HFFc6 (cell line): ENCODE results near the gene LTBP2. TPM values are rescaled to one million over a fixed set of nuclear protein-coding genes. Genes with fewer than 3 reads are reported as not detected.

ENCODE experiments used
- DNase-seq: peaks from one replicate; pipeline ENCODE4 v3.0.0-alpha.2; 2018
- H3K27ac Mint-ChIP-seq: 2 replicates; pipeline ENCODE4 v1.8.0; 2020; ENCODE audit warnings: mild to moderate bottlenecking, mixed read lengths
- H3K27me3 Mint-ChIP-seq: 2 replicates; pipeline ENCODE4 v1.8.0; 2021; ENCODE audit warnings: mild to moderate bottlenecking, moderate library complexity, mixed read lengths; ENCODE audit not compliant: insufficient read depth
- H3K36me3 Mint-ChIP-seq: 2 replicates; pipeline ENCODE4 v1.8.0; 2021; ENCODE audit warnings: low read depth, mixed read lengths
- H3K4me1 Mint-ChIP-seq: 2 replicates; pipeline ENCODE4 v1.8.0; 2020; ENCODE audit warnings: low read depth, mixed read lengths
- H3K4me3 Mint-ChIP-seq: 2 replicates; pipeline ENCODE4 v1.8.0; 2020; ENCODE audit warnings: mild to moderate bottlenecking, moderate library complexity, mixed read lengths
- H3K9me3 Mint-ChIP-seq: 2 replicates; pipeline ENCODE4 v1.8.0; 2020; ENCODE audit warnings: mild to moderate bottlenecking, mixed read lengths
- CTCF ChIP-seq: fragments of 200-600 bp; sonication (generic); IDR thresholded peaks from 2 replicates; pipeline ENCODE4 v1.5.0; 2021; ENCODE audit warnings: antibody characterized with exemption, mild to moderate bottlenecking
- total RNA-seq, 6 experiments: library from RNA; stranded (reverse); fragmentation: NEBNext Ultra II Directional; extraction: Animal tissue kit (Norgen Biotek cat#: 25700); gene quantifications; 2 replicates in 1 of 6; 3 replicates in 5 of 6; pipeline ENCODE4 v1.2.3, GENCODE V29; 2021

LTBP2 gene
- total RNA-seq, 6 experiments from 2014 or later, result 109 to 165 (median 120) TPM

DNA sequence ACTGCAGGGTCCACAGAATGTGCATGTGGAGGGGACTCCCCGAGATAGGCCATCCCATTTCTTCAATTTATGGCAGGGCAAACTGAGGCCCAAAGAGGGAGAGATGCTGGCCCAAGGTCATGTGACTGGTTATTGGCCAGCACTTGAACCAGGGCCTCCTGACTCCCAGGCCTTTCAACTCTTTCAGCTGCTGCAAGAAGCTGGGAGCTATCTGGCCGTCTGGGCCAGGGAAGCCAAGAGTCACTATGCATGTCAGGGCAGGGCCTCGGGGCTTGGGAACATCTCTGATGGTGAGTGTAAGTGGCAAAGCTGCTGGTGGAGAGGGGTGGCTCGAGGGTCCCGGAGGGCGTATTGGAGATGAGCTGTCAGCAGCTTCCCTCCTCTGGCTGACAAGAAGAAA lies 9.5 kb upstream of the LTBP2 start:
- no peak overlapping the region for H3K4me3 Mint-ChIP-seq
- no peaks in the 10 kb centered on the region for H3K9me3 Mint-ChIP-seq
- peaks cover 63% of the 10 kb centered on the region for H3K4me1 Mint-ChIP-seq
- H3K27ac Mint-ChIP-seq, result peak overlapping the region; percentile 97
- no peak for DNase-seq
- H3K36me3 Mint-ChIP-seq, result no peaks in the 10 kb centered on the region
- no peaks in the 10 kb centered on the region; the same call in 1 of the 2 replicates for H3K27me3 Mint-ChIP-seq
- TF ChIP-seq CTCF, result no peak

- no peaks in the 10 kb centered on the region; the same call in 1 of the 2 replicates for H3K27me3 Mint-ChIP-seq
- no peaks in the 10 kb centered on the region for H3K36me3 Mint-ChIP-seq
- H3K4me3 Mint-ChIP-seq, result peak overlapping the region; percentile 77; the same call in 1 of the 2 replicates
- H3K9me3 Mint-ChIP-seq, result no peaks in the 10 kb centered on the region
- TF ChIP-seq CTCF, result no peak
- peaks cover 69% of the 10 kb centered on the region for H3K4me1 Mint-ChIP-seq
- H3K27ac Mint-ChIP-seq, result peak overlapping the region; percentile 97
- no peak for DNase-seq
Measured at GRCh38 chr14:74620923-74621322, 8.9 kb upstream of the LTBP2 start.

DNA sequence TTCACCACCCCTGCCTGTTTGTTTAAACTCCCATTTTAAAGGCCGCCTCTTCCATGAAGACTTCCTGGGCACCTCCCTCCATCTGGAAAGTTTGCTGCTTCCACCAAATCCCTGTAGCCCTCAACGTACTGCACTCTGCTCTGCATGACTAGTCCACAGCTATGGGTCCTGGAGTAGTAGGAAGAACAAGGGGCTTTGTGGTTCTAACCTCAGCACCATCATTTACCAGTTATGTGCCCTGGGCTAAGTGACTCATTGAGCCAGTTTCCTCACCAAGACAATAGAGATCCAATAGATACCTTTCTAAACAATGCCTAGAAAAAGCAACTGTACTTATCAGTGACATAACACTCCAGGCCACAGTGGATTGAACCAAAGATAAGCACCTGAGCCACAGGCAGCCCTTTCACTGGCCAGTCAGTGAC lies 8.5 kb upstream of the LTBP2 start:
- Mint-ChIP-seq H3K27me3 (no peaks in the 10 kb centered on the region; the same call in 1 of the 2 replicates), H3K36me3 (no peaks in the 10 kb centered on the region), H3K4me3 (peak overlapping the region; percentile 77), H3K9me3 (no peaks in the 10 kb centered on the region), H3K4me1 (peaks cover 73% of the 10 kb centered on the region), H3K27ac (peak overlapping the region; percentile 97)
- peak; percentile 98 for DNase-seq
- TF ChIP-seq CTCF, result no peak

DNA sequence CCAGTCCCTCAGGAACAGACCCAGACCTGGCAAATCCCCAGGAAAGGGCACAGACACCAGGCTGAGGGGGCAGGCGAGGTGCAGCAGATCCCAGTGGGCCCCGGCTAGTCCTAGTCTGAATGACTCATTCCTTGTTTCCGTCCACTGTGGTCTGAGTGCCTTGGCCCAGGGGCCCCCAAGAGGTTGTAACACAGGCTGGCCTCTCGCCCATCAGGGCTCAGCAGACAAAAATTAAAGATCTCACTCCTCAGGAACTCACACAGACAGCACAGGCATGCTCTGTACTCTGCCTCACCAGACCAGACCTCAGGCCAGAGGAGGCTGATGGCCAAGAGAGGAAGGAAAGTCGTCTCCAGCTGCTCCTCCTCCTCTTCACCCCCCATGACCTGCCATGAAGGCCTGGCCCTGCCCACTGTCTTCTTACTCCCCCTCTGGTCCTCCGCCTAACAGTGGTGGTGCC lies 7.7 kb upstream of the LTBP2 start:
- Mint-ChIP-seq H3K9me3 (no peaks in the 10 kb centered on the region), H3K36me3 (no peaks in the 10 kb centered on the region), H3K4me1 (peaks cover 81% of the 10 kb centered on the region), H3K27ac (peak overlapping the region; percentile 97), H3K4me3 (peak overlapping the region; percentile 77), H3K27me3 (no peaks in the 10 kb centered on the region; the same call in 1 of the 2 replicates)
- no peak for TF ChIP-seq CTCF
- DNase-seq, result peak; percentile 99

- DNase-seq, result peak; percentile 65
- H3K4me1 Mint-ChIP-seq, result peaks cover 95% of the 10 kb centered on the region
- peak overlapping the region; percentile 97 for H3K27ac Mint-ChIP-seq
- no peaks in the 10 kb centered on the region for H3K9me3 Mint-ChIP-seq
- no peak for TF ChIP-seq CTCF
- H3K27me3 Mint-ChIP-seq, result no peaks in the 10 kb centered on the region
- 0 out of 2 replicates have a peak, but pooled peaks cover 5% of the 10 kb centered on the region for H3K36me3 Mint-ChIP-seq
- H3K4me3 Mint-ChIP-seq, result peak overlapping the region; percentile 55
Measured at GRCh38 chr14:74618078-74618952, 6.3 kb upstream of the LTBP2 start.
